Stomach smooth muscle (tissue), 2 donors: ENCODE results near the gene ZNF629.

Experiments used
- H3K27ac ChIP-seq: one replicate; pipeline ENCODE4 v1.7.0; 2013; ENCODE audit warnings: mild to moderate bottlenecking, low read length, inconsistent platforms
- H3K27me3 ChIP-seq, 2 donors: one replicate each; pipeline ENCODE4 v1.7.0; 2013; ENCODE audit warnings: low read length in 2 of 2; ENCODE audit not compliant: insufficient read depth in 2 of 2, control insufficient read depth in 1 of 2
- H3K36me3 ChIP-seq, 2 donors: one replicate each; pipeline ENCODE4 v1.7.0; 2013; ENCODE audit warnings: low read length in 2 of 2; ENCODE audit not compliant: control insufficient read depth in 2 of 2, insufficient read depth in 2 of 2
- H3K4me1 ChIP-seq: one replicate; pipeline ENCODE4 v1.7.0; 2013; ENCODE audit warnings: low read length; ENCODE audit not compliant: control insufficient read depth, insufficient read depth
- H3K4me3 ChIP-seq, 2 donors: one replicate each; pipeline ENCODE4 v1.7.0; 2013; ENCODE audit warnings: low read length in 2 of 2
- H3K9ac ChIP-seq, 2 donors: one replicate each; pipeline ENCODE4 v1.7.0; 2013; ENCODE audit warnings: low read length in 2 of 2, mild to moderate bottlenecking in 1 of 2
- H3K9me3 ChIP-seq, 2 donors: one replicate each; pipeline ENCODE4 v1.7.0; 2013; ENCODE audit warnings: low read length in 2 of 2; ENCODE audit not compliant: control insufficient read depth in 2 of 2
- donor health status: healthy.
- donor health status: Pancreatic carcinoma.

Gene ZNF629

GRCh38 chr16:30785126-30786106 lies 1.6 kb downstream of the ZNF629 start:
- Histone ChIP-seq H3K27ac (no peak overlapping the region), H3K4me3 (peak overlapping the region; percentile 72 to 91), H3K4me1 (peaks cover 19% of the 10 kb centered on the region), H3K9ac (peak overlapping the region; percentile 55 to 64), H3K9me3 (no peaks in the 10 kb centered on the region), H3K36me3 (peaks cover 13 to 26% of the 10 kb centered on the region in 2 donors), H3K27me3 (no peaks in the 10 kb centered on the region)

GRCh38 chr16:30784215-30784614 lies 2.8 kb downstream of the ZNF629 start:
- Histone ChIP-seq H3K36me3 (peaks cover 13 to 26% of the 10 kb centered on the region in 2 donors), H3K9me3 (no peaks in the 10 kb centered on the region), H3K4me1 (peaks cover 19% of the 10 kb centered on the region), H3K27me3 (no peaks in the 10 kb centered on the region), H3K4me3 (no peak overlapping the region), H3K9ac (no peak overlapping the region), H3K27ac (no peak overlapping the region)

GRCh38 chr16:30783280-30784109 lies 3.5 kb downstream of the ZNF629 start:
- H3K36me3 ChIP-seq = peaks cover 13 to 26% of the 10 kb centered on the region in 2 donors
- no peak overlapping the region for H3K9ac ChIP-seq
- H3K27me3 ChIP-seq = no peaks in the 10 kb centered on the region

GRCh38 chr16:30782486-30783279 lies 4.3 kb downstream of the ZNF629 start:
- Histone ChIP-seq H3K4me1 (peaks cover 16% of the 10 kb centered on the region), H3K9me3 (no peaks in the 10 kb centered on the region), H3K27ac (no peak overlapping the region), H3K4me3 (no peak overlapping the region), H3K36me3 (peaks cover 13 to 26% of the 10 kb centered on the region in 2 donors), H3K27me3 (no peaks in the 10 kb centered on the region), H3K9ac (no peak overlapping the region)

More at GRCh38 chr16:30783280-30784109, 3.5 kb downstream of the ZNF629 start:
- Histone ChIP-seq H3K9me3 (no peaks in the 10 kb centered on the region), H3K4me3 (no peak overlapping the region), H3K4me1 (peaks cover 19% of the 10 kb centered on the region), H3K27ac (no peak overlapping the region)

- Histone ChIP-seq H3K4me1 (peaks cover 19% of the 10 kb centered on the region), H3K27ac (no peak overlapping the region)
These were observed 6.5 kb downstream of the ZNF629 start for GRCh38 chr16:30780549-30780948.

DNA sequence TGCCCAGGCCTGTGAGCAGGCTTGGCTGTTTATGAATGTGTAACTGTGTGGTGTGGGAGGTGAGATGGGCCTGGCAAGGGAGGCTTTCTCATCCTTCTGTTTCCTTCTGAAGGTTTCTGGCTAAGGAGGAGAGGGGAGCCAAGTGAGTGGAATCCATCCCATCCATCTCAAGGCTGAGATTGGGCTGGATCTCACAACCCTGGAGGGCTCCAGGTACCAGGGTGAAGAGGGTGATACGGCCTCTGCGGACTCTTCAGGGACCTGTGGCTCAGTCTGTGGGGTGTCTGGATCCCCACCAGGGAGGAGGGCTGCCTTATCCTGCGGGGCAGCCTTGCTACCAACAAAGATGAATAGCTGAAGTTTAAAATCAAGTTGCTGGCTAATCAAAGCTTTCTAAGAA lies 7.0 kb downstream of the ZNF629 start:
- Histone ChIP-seq H3K4me1 (peaks cover 18% of the 10 kb centered on the region), H3K27me3 (no peaks in the 10 kb centered on the region), H3K27ac (no peak overlapping the region), H3K36me3 (peaks cover 13 to 26% of the 10 kb centered on the region in 2 donors), H3K4me3 (no peak overlapping the region), H3K9ac (no peak overlapping the region), H3K9me3 (no peaks in the 10 kb centered on the region)

More at GRCh38 chr16:30780549-30780948, 6.5 kb downstream of the ZNF629 start:
- Histone ChIP-seq H3K4me3 (no peak overlapping the region), H3K9ac (no peak overlapping the region), H3K36me3 (peaks cover 13 to 26% of the 10 kb centered on the region in 2 donors), H3K9me3 (no peaks in the 10 kb centered on the region), H3K27me3 (no peaks in the 10 kb centered on the region)

DNA sequence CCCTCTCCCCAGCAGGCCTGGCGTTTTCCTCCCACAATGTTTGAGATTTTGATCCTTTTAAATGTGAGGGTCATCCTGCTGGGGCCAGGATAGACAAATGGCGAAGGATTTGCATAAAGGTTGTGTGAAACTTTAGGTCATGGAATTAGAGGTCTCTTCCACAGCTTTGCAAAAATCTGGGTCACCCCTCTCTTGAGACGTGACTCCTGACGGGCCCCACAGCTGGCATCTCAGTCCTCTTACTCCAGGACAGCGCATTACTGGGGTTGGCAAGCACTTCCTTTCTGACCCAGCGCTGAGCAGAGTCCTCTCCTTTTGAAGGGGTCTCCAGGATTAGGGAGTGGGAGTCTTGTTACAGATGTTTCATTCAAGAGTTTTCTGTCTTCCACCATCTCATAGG lies 7.4 kb downstream of the ZNF629 start:
- Histone ChIP-seq H3K4me3 (no peak overlapping the region), H3K27ac (no peak overlapping the region), H3K4me1 (peaks cover 22% of the 10 kb centered on the region), H3K9me3 (no peaks in the 10 kb centered on the region), H3K27me3 (no peaks in the 10 kb centered on the region), H3K9ac (no peak overlapping the region), H3K36me3 (peaks cover 13 to 26% of the 10 kb centered on the region in 2 donors)

DNA sequence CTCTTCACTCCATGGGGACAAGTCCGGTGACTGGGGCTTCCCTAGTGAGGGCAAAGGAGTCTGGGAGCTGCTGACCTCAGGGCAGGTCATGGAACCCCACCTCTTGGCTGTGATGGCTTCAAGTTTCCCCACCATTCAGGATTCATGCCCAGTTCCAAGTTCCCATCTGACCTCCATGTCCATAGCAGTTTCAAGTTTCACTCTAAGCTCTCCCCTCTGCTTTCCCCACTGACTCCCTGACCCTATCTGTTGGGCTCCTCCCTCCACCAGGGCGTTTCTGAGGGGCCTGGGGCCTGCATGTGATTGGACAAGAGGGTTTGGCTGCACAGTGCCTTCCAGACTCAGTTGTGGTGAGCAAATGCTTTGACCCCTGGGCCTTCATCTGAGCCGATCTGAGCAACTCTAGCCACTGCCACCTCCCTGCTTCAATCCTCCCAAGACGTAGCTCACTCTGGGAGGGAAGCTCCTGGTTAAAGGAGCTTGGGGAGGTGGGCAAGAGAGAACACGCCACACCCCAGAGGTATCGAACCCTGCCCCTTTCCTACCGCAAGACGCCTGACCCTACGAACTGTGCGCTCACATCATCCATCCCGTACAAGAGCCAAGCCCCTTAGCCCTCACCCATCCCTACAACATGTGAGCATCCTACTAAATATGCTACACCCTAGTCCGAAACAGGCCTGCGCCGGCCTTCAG lies 8.3 kb downstream of the ZNF629 start:
- H3K27ac ChIP-seq = peak overlapping the region; percentile 24
- H3K4me1 ChIP-seq = peaks cover 25% of the 10 kb centered on the region
- no peak overlapping the region for H3K9ac ChIP-seq

DNA sequence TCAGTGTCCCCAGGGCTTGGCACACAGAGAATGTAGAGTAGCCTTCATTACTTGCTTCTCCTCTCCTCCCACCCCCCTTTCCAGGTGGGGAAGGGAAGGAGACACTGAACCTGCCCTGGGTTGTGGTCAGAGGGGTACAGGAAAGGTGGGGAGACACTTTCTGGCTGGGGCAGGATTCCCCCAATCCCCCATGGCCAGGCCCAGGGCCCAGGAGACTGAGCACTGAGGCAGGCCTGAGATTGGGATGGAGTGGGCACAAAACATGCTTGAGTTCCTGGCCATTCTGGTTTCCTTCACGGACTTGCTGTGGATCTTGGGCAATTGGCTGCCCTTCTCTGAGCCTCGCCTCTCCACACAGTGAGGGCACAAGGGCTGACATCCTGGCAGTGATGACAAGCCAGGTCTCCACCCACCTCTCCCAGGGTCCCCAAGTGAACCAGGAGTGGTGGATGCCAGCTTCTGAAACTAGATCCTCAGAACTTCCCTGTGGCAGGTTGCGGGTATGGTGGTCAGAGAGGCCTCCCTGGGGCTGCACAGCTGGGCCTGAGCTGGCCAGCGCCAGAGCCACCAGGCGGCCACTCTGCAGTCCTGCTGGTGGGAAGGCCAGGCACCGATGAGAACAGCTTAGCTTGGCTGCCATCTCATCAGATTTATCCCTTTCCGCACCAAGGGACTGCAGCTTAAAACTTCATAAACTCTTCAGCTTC lies 9.3 kb downstream of the ZNF629 start:
- H3K4me3 ChIP-seq = no peak overlapping the region
- no peaks in the 10 kb centered on the region for H3K27me3 ChIP-seq
- H3K9me3 ChIP-seq = no peaks in the 10 kb centered on the region
- H3K4me1 ChIP-seq = peaks cover 25% of the 10 kb centered on the region
- peak overlapping the region; percentile 24 for H3K27ac ChIP-seq
- peaks cover 15 to 21% of the 10 kb centered on the region in 2 donors for H3K36me3 ChIP-seq
- H3K9ac ChIP-seq = no peak overlapping the region

More for the DNA sequence above, 8.3 kb downstream of the ZNF629 start:
- H3K36me3 ChIP-seq = peaks cover 16 to 26% of the 10 kb centered on the region in 2 donors
- no peak overlapping the region for H3K4me3 ChIP-seq
- H3K9me3 ChIP-seq = no peaks in the 10 kb centered on the region
- H3K27me3 ChIP-seq = no peaks in the 10 kb centered on the region
